GM18868 (cell line): ENCODE measurements around the gene BRSK2.
"Not testable (repeated sequence)": the region's sequence is repeated elsewhere in the genome, so short reads cannot be mapped to it uniquely, and the experiment has no call there.

ENCODE experiments used
- ATAC-seq: cut with Tn5 transposase; IDR thresholded peaks from one replicate; pipeline ENCODE4 v1.9.1; 2021; ENCODE audit warnings: mild to moderate bottlenecking, moderate library complexity; ENCODE audit not compliant: unreplicated experiment

Gene BRSK2

GRCh38 chr11:1508491-1508891 lies 118.8 kb downstream of the BRSK2 start:
- ATAC-seq, result no peak

GRCh38 chr11:1508986-1509385 lies 119.3 kb downstream of the BRSK2 start:
- no peak for ATAC-seq

GRCh38 chr11:1509626-1510255 lies 120.0 kb downstream of the BRSK2 start:
- no peak for ATAC-seq

- not testable (repeated sequence) for ATAC-seq
Measured at GRCh38 chr11:1510351-1510750, 120.6 kb downstream of the BRSK2 start.

GRCh38 chr11:1510928-1511327 lies 121.2 kb downstream of the BRSK2 start:
- ATAC-seq, result no peak

GRCh38 chr11:1511937-1512496 lies 122.3 kb downstream of the BRSK2 start:
- no peak for ATAC-seq
